Fibroblast of skin of right biceps (primary cell): ENCODE measurements around the gene TSG101.

Experiments
- DNase-seq: peaks from one replicate; pipeline ENCODE4 v3.0.0-alpha.2; 2013

The TSG101 gene

GRCh38 chr11:18491924-18492323 lies 34.8 kb downstream of the TSG101 start:
- DNase-seq, result peak; percentile 7

DNA sequence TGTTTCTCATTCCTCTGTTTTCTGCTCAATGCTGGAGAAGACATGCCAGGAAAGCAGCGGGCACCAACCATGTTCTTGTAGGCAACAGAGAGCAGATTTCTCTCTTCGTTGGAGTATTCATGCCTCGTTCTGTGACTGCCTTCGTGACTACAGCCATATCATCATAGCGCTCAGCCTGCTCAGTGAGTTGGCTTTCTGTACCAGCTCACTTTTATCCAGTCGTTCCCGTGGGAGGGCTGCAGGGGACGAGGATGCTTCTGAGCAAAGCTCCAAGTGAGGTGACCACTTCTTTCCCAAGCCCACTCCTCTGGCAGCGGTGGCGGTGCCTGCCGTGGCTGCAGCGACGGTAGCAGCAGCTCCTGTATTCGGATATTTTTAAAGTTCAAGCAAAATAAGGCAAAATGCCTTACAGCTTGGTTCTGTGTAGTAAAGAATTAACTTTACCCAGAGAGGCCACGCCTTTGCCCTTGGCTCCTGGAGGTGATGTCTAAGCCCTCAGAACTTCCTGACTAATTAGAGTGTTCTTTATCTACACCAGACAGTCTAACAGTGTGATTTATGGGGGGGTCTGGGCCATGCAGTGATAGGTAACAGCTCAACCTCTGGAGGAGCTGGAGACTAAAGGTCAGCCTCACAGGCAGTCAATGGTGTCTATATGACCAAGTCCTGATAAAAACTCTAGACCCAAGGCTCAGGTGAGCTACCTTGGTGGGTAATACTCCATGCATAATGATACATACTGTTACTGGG lies 35.8 kb downstream of the TSG101 start:
- DNase-seq, result no peak

GRCh38 chr11:18490319-18490718 lies 36.4 kb downstream of the TSG101 start:
- DNase-seq, result no peak

DNA sequence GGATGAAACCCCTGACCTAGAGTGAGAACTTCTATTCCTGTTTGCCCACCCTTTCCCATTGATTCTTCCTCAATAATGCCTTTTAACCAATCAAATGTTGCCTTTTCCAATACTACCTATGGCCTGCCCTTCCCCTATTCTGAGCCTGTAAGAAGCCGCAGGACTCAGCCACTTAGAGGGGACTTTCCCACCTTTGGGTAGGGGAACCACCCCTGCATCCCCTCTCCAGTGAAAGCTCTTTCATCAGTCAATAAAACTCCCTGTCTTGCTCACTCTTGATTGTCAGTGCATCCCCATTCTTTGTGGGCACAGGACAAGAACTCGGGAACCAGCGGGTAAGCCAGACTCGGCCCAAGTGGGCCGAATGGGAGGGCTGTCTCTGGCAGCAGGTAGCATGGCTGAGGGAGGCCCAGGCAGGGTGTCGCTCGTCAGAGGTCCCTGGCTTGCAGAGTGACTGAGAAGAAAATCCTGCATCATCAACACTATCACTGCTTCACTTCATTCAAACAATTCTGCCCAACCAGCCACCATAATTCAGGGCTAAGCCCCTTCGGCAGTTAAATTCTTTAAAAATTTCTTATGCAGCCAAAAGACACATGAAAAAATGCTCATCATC lies 40.7 kb downstream of the TSG101 start:
- DNase-seq, result no peak

DNA sequence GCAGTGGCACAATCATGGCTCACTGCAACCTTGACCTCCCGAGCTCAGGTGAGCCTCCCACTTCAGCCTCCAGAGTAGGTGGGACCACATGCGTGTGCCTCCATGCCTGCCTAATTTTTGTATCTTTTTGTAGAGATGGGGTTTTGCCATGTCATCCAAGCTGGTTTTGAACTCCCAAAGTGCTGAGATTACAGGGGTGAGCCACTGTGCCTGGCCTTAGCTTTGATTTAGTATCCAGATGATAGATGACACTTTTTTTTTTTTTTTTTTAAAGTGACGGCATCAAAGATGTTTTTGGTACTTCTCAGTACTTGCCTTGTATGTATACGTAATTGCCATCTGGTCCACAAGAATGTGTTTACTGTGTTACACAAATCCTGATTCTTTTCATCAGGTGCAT lies 47.7 kb downstream of the TSG101 start:
- no peak for DNase-seq

DNA sequence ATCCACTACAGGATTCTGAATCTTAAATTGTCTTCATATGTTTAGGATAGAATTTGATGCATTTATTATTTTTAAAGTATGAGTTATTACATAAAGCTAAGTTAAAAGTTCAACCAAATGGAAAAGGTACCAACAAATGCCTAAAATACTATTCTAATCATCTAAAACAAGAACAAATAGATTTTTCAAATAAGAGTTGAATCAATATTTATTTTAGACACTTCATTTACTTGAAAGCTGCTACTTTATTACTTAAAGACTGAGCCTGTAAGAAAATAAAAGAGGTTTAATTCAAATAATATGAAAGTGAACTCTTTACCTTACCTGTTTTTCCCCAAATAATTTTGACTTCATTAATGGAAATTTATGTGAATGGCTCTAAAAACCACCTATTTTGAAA lies 54.2 kb downstream of the TSG101 start:
- DNase-seq, result no peak

DNA sequence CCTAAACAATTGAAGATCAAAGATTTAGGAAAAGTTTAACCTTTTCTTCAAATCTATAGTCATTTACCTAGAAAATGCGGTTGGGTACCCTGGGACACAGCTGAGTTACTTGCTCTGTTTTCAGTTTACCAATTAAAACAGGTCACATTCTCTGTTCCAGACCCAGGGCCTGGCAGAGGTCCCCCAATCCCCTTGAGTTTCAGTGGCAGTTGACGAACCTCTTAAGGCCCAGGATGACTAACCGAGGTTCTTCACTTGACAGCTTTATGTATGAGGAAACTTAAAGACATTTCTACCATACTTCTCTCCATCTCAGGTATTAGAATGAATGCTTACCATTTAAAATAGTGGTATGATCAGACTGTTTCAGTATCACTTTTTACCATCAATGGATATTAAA lies 54.7 kb downstream of the TSG101 start:
- no peak for DNase-seq

- DNase-seq, result no peak
Measured at GRCh38 chr11:18468961-18469360, 57.8 kb downstream of the TSG101 start.

DNA sequence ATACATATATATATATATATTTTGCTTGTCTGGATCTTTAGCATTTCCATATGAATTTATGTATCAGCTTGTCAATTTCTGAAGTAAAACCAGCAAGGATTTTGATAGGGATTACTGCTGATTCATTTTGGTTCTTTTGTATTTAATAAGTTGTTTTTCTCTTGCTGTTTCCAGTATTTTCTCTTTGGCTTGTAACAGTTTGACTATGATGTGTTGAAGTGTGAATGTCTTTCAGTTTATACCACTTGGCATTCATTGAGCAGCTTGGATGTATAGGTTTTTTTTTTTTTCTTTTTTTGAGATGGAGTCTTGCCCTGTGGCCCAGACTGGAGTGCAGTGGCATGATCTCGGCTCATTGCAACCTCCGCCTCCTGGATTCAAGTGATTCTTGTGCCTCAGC lies 58.7 kb downstream of the TSG101 start:
- DNase-seq, result no peak

DNA sequence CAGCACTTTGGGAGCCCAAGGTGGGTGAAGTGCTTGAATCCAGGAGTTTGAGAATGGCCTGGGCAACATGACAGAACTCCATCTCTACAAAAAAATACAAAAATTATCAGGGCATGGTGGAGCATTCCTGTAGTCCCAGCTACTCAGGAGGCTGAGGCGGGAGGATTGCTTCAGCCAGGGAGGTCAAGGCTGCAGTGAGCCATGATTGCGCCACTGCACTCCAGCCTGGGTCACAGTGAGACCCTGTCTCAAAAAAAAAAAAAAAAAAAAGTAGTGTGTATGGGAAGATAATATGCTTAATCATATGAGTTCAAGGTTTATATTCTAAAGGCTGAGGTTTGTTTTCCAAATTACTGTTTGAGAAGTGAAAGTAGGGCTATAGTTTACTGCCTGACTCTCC lies 60.3 kb downstream of the TSG101 start:
- no peak for DNase-seq

DNA sequence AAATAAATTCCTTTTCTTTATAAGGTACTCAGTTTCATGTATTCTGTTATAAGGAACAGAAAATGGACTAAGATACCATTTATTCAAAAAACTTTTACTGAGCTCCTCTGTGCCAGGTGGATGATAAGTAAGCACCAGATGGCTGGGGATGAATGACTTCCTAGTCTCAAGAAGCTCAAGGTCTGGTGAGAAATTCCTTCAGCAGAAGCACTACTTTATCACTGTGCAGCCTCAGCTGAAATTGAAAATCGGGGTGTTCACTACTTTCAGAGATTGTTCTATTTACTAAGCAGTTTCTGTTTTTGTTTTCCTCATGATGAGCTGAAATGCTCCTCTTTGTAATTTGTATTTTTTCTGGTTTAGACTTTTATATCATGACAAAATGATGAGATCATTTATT lies 63.3 kb downstream of the TSG101 start:
- DNase-seq, result no peak

- DNase-seq, result no peak
Measured at GRCh38 chr11:18461909-18462308, 64.8 kb downstream of the TSG101 start.

GRCh38 chr11:18459634-18460033 lies 67.1 kb downstream of the TSG101 start:
- no peak for DNase-seq

DNA sequence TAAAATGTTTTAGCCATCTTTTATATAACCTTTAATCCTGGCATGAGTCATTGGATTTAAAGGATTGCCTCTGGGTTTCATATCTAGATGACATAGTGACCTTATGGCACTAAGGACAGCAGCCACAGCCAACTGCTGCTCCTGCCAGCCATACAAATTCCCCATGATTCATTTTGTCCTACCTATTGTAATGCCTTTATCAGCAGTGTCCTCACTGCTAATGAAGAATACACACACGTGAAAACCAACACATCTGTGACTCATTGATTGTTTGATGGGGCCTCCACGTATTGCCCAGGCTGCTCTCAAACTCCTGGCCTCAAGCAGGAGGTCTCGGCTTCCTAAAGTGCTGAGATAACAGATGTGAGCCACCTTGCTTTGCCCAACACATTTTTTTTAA lies 69.3 kb downstream of the TSG101 start:
- no peak for DNase-seq

DNA sequence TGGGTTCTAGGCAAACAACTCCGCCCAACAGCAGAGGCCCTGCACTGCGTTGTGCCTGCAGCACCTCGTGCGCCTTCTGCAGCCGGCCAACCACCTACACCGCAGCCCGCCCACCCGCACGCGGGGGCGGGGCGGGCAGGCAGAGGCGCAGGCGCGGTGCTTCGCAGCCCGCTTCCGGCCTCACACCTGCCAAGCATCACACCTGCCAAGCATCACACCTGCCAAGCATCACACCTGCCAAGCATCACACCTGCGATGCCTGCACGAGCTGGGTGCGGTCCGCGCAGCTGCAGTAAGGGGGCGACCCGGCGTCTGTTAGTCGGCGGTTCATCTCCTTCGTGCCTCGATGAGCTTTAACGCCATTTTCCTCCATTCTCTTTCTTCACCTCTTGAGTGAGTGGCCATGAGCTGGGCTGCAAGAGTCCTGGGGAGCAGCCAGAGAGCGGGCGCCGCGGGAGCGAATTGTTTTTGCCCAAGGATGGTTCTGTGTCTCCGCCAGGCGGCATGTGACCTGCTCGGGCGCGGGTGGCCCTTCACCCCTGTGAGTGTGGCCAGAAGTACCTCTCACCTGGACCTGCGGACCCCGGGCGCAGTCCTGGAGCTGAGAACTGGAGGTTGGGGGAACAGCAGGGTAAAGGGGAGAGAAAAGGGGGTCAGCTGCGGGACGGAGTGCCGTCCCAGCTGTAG lies 70.9 kb downstream of the TSG101 start, which contains the start of gene LDHAL6A:
Gene LDHAL6A, plus strand, starts transcription at position 171 of the 687 bp plus-strand sequence. CDS start 825 bp downstream, outside the sequence.
- DNase-seq, result no peak

DNA sequence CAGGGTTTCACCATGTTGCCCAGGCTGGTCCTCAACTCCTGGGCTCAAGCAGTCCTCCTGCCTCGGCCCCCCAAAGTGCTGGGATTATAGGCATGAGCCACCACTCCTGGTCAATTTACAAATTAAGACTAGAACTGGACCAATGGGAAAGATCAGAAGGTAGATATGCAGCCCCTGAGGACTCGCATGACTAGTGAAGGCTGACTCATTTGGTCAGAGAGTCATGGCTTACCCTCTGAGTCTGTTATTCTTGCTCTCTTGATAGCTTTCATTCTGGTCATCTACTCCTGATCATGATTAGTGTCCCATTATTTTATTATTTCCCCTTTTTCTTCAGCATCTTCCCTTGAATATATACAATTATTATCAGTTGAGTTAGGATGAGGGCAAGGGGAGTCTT lies 73.8 kb downstream of the TSG101 start:
- DNase-seq, result peak; percentile 12

DNA sequence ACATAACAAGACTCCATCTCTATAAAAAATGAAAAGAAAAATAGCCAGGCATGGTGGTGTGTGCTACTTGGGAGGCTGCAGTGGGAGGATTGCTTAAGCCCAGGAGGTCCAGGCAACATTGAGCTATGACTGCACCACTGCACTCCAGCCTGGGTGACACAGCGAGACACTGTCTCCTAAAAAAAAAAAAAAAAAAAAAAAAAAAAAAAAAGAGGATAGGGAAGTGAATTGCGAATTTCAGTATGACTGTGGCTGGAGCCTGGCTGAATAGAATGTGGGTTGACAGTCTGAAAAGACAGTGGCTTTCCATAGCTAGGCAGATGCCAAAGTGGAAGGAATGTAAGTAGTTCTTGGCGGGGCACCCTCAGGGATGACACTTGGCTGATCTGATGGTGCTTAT lies 77.5 kb downstream of the TSG101 start:
- no peak for DNase-seq

- no peak for DNase-seq
Measured at GRCh38 chr11:18438691-18439090, 88.1 kb downstream of the TSG101 start.
